Endothelial cell (in vitro differentiated cells): ENCODE measurements around the gene RAB11FIP4. TPM values are rescaled to one million over a fixed set of nuclear protein-coding genes. Genes with fewer than 3 reads are reported as not detected.
"Not testable (repeated sequence)": the region's sequence is repeated elsewhere in the genome, so short reads cannot be mapped to it uniquely, and the experiment has no call there.

Experiments
- DNase-seq: peaks from one replicate; pipeline ENCODE4 v3.0.0; 2021; ENCODE audit warnings: low spot score
- H3K27ac Mint-ChIP-seq: one replicate; pipeline ENCODE4 v1.8.0; 2021; ENCODE audit warnings: mixed read lengths, inconsistent platforms; ENCODE audit not compliant: unreplicated experiment
- H3K27me3 Mint-ChIP-seq: one replicate; pipeline ENCODE4 v1.8.0; 2021; ENCODE audit warnings: mild to moderate bottlenecking, moderate library complexity, mixed read lengths, inconsistent platforms; ENCODE audit not compliant: unreplicated experiment
- H3K36me3 Mint-ChIP-seq: one replicate; pipeline ENCODE4 v1.8.0; 2021; ENCODE audit warnings: mild to moderate bottlenecking, low read depth, mixed read lengths, inconsistent platforms; ENCODE audit not compliant: unreplicated experiment
- H3K4me1 Mint-ChIP-seq: one replicate; pipeline ENCODE4 v1.8.0; 2021; ENCODE audit warnings: mild to moderate bottlenecking, mixed read lengths, inconsistent platforms; ENCODE audit not compliant: unreplicated experiment
- H3K4me3 Mint-ChIP-seq: one replicate; pipeline ENCODE4 v1.8.0; 2021; ENCODE audit warnings: mild to moderate bottlenecking, mixed read lengths, inconsistent platforms; ENCODE audit not compliant: unreplicated experiment
- H3K9me3 Mint-ChIP-seq: one replicate; pipeline ENCODE4 v1.8.0; 2021; ENCODE audit warnings: mixed read lengths, inconsistent platforms; ENCODE audit not compliant: unreplicated experiment
- total RNA-seq: library from RNA; stranded (reverse); fragmentation: NEBNext Ultra II Directional; extraction: Animal tissue kit (Norgen Biotek cat#: 25700); gene quantifications from one replicate; pipeline ENCODE4 v1.2.1, GENCODE V29; 2021; ENCODE audit not compliant: unreplicated experiment
- TF ChIP-seq, protein P1 (sequence below): fragments of 200-600 bp; sonication (generic); IDR thresholded peaks from one replicate; pipeline ENCODE4 v1.5.0; 2021; ENCODE audit warnings: antibody characterized with exemption; ENCODE audit not compliant: unreplicated experiment

Gene RAB11FIP4
- total RNA-seq, 1 donor from 2014 or later: 0.92 TPM

DNA sequence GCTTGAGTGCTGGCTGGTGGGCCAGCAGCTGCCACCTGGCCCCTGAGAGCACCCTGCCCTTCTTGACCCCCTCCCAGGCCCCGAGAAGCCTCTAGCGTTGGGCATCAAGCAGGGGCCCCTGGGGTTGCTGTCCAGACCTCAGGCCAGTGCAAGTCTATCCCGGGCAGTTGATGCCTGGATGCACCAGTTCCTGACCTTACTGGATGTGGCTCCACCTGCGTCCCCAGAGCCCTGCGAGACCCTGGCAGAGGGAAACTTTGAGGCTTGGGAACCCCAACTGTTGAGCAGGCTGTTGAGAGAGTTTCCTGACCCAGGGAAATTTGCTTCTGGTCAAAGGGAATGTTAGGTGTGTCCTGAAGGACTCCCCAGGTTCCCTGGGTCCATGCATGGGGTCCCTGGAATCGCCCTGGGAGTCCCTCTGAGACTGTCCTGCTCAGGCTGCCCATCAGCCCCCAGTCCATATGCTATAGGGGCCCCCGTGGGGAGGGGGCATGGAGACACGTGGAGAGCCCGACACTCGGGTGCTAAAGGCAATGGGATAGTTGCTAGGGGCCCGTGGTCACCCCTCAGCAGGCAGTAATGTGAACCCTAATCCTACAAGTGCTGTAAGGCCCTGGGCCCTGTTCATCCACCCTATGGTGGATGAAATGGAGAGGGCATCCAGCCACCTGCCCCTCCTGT, 46.4 kb downstream of the RAB11FIP4 start:
- TF ChIP-seq, protein P1, sequence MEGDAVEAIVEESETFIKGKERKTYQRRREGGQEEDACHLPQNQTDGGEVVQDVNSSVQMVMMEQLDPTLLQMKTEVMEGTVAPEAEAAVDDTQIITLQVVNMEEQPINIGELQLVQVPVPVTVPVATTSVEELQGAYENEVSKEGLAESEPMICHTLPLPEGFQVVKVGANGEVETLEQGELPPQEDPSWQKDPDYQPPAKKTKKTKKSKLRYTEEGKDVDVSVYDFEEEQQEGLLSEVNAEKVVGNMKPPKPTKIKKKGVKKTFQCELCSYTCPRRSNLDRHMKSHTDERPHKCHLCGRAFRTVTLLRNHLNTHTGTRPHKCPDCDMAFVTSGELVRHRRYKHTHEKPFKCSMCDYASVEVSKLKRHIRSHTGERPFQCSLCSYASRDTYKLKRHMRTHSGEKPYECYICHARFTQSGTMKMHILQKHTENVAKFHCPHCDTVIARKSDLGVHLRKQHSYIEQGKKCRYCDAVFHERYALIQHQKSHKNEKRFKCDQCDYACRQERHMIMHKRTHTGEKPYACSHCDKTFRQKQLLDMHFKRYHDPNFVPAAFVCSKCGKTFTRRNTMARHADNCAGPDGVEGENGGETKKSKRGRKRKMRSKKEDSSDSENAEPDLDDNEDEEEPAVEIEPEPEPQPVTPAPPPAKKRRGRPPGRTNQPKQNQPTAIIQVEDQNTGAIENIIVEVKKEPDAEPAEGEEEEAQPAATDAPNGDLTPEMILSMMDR: no peak
- H3K36me3 Mint-ChIP-seq: no peaks in the 10 kb centered on the region
- H3K4me3 Mint-ChIP-seq: no peak overlapping the region
- no peaks in the 10 kb centered on the region for H3K9me3 Mint-ChIP-seq
- H3K4me1 Mint-ChIP-seq: peaks cover 17% of the 10 kb centered on the region
- H3K27ac Mint-ChIP-seq: no peak overlapping the region
- DNase-seq: no peak
- H3K27me3 Mint-ChIP-seq: peaks cover 10% of the 10 kb centered on the region

DNA sequence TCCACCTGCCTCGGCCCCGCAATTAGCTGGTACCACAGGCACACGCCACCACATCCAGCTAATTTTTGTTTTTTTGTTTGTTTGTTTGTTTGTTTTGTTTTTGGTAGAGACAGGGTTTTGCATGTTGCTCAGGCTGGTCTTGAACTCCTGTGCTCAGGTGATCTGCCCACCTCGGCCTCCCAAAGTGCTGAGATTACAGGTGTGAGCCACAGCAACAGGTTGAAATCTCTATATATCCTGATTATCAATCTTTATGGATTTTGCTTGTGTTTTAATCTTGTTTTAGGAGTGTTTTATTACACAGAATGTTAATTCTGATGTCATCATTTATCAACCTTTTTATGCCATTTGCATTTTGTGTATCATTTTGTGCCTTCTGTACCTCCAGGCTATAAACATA, 48.2 kb downstream of the RAB11FIP4 start:
- Mint-ChIP-seq H3K36me3 (no peaks in the 10 kb centered on the region), H3K4me3 (no peak overlapping the region), H3K9me3 (no peaks in the 10 kb centered on the region), H3K27ac (no peak overlapping the region), H3K4me1 (peaks cover 1% of the 10 kb centered on the region), H3K27me3 (peaks cover 8% of the 10 kb centered on the region)
- no peak for DNase-seq
- TF ChIP-seq, protein P1: no peak

DNA sequence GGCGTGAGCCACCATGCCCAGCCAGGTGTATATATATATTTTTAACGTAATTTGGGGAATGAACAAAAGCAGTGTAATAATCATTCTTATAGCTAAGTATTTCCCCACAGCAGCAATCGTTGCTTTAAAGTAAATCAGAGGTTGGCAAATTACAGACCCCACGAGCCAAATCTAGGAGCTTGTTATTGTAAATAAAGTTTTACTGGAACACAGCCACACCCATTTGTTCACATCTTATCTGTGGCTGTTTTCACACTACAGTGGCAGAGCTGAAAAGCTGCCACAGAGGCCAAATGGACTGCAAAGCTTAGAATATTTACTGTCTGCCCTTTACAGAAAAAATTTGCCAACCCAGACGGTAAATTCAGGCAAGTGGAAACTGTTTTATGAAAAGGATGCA, 50.8 kb downstream of the RAB11FIP4 start:
- TF ChIP-seq, protein P1: no peak
- Mint-ChIP-seq H3K27ac (no peak overlapping the region), H3K4me3 (no peak overlapping the region), H3K4me1 (no peaks in the 10 kb centered on the region), H3K27me3 (peaks cover 3% of the 10 kb centered on the region), H3K9me3 (no peaks in the 10 kb centered on the region), H3K36me3 (no peaks in the 10 kb centered on the region)
- no peak for DNase-seq

DNA sequence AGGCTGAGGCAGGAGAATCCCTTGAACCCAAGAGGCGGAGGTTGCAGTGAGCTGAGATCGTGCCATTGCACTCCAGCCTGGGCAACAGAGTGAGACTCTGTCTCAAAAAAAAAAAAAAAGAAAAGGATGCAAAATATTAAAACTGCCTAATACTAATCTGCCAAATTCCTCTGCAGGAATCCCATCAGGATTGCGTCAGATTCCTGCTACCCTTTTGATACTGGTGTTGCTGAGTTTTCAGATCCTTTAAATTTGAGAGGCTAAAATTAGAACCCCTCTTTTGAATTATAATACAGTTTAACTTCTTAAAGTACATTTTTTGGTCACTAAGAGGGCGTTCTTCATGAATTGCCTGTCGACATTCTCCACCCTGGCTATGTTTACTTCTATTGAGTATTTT, 51.4 kb downstream of the RAB11FIP4 start:
- H3K27me3 Mint-ChIP-seq, H3K4me3 Mint-ChIP-seq, H3K27ac Mint-ChIP-seq, H3K9me3 Mint-ChIP-seq, H3K36me3 Mint-ChIP-seq, H3K4me1 Mint-ChIP-seq, DNase-seq: not testable (repeated sequence)

DNA sequence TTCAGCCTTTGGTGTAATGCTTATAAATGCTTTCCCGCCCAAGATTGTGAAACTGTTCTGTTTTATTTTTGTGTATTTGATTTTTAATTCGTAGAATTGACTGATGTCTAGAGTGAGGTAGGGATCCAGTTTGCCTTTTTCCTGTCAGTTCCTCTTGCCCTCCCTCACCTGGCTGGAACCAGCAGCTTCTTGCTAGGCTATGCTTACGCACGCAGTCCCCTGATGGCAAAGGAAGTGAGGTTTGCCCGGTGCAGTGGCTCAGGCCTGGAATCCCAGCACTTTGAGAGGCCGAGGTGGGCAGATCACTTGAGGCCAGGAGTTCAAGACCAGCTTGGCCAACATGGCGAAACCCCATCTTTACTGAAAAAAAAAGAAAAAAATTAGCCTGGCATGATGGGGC, 51.9 kb downstream of the RAB11FIP4 start:
- H3K36me3 Mint-ChIP-seq: no peaks in the 10 kb centered on the region
- peaks cover 3% of the 10 kb centered on the region for H3K27me3 Mint-ChIP-seq
- TF ChIP-seq, protein P1: no peak
- DNase-seq: no peak
- H3K4me3 Mint-ChIP-seq: no peak overlapping the region
- H3K4me1 Mint-ChIP-seq: no peaks in the 10 kb centered on the region
- no peak overlapping the region for H3K27ac Mint-ChIP-seq
- H3K9me3 Mint-ChIP-seq: no peaks in the 10 kb centered on the region
